HG03135 (cell line): ENCODE measurements around the gene MAP1LC3A.

Experiments
- ATAC-seq: cut with Tn5 transposase; IDR thresholded peaks from one replicate; pipeline ENCODE4 v1.9.1; 2021; ENCODE audit warnings: mild to moderate bottlenecking, moderate library complexity; ENCODE audit not compliant: unreplicated experiment

Gene MAP1LC3A

DNA sequence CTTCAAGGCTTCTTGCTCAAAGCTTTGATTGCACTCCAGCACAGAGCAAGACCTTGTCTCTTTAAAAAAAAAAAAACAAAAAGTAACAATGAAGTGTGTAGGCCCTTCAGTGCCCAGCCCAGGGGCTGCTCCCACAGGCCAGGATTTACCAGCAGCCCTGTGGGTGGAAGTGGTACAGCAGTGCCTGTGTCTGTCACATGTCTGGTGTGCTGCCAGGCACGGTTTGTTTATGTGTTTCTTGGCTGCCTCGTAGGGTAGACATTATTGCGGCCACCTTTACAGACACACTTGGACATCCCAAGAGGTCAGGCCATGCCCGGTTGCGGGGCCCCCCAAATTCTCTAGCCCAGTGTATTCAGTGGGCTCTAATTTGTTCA is 29.6 kb upstream of the MAP1LC3A start:
- ATAC-seq, result no peak

DNA sequence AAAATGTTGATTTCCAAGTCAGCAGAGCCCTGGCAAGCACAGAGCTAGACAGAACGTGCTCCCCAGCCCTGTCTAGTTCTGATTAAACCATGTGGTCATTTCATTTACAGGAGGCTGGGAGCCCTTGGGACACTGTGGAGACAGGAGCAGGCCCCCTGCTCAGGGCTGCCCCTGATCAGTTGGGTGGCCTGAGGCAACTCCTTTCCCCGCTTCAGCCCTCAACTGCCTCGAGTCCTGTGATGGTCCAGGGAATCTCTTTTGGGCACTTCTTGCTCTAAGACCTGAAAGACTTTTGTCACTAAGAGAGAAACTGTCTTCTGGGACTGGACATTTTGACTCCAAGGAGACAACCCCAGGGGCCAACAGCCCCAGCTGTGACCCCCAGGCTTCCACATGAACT is 28.8 kb upstream of the MAP1LC3A start:
- no peak for ATAC-seq

DNA sequence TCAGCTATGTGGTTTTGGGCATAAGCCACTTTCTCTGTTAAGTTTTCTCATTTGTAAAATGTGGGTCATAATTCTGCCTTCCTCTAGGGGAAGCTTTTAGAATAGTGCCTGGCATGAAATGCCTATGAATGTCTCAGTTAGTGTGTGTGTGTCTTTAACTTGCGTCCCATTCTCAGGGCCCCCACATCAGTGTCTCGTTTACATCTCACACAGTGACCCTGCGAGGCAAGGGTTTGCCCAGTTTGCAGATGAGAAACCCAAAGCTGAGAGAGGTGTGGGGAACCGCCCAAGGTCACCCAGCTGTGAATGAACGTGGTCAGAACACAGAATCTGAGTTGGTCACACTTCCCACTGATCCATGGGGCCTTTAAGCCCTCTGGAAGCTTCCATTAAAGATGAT is 28.2 kb upstream of the MAP1LC3A start:
- no peak for ATAC-seq

DNA sequence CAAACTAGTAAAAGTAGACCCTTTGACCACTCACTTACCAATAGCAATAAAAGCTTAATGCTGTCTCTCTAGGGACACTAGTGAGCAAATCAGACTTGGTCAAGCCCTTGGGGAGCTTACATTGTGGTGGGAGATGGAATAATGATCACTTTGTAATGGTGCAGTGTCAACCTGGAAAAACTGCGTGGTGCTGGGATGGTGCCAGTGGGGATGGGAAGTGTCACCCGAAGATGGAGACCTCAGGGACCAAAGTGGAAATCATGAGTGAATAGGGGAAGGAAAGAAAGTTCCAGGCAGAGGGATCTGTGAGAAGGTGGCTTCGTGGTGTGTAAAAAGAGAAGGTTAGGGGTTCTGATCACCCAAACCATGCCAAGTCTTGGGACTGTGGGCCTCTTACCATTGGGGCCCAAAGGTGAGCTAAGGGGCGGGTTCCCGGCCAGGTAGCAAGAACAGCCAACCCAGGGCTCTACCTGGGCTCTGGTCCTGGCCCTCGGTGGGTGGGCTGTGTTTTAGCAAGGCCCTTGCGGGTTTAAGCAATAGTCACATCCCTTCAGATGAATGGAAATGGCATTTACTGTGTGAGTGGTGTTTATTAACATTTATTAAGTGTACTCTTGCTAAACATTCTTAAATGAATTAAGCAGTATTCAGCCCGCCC is 26.8 kb upstream of the MAP1LC3A start:
- ATAC-seq, result no peak

DNA sequence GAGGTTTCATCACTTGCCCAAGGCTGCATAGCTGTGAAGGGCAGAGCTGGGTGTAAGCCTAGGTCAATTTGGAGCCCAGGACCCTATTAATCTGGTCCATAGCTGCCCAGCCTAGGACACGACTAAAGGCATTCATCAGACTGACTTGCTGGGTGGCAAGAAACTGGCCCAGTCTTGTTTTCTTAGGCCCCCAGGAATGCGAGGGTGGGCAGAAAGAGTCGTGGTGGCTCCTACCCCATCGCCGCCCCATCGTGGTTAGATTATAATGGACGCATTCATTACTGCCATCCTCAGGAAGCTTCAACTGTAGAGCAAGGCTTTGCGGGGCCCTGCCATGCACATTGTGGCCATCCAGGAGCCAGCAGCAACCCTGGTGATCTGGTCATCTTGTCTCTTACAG is 26.2 kb upstream of the MAP1LC3A start:
- ATAC-seq, result no peak

DNA sequence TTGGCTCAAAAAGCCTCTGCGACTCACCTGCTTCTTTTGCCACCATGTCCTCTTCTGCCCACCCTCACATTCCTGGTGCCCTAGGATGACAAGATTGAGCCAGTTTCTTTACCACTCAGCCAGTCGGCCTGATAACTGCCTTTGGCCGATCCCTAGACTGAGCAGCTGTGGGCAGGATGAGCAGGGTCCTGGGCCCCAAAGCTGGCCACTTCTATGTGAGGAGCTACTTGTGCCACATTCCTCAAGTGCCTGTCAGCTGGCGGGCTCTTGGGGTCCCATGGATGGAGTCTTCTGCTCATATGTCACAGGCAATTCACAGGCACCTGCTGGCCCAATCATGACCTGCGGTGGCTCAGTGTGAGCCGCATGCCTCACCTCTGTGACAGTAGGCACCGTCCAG is 25.8 kb upstream of the MAP1LC3A start:
- ATAC-seq, result no peak

DNA sequence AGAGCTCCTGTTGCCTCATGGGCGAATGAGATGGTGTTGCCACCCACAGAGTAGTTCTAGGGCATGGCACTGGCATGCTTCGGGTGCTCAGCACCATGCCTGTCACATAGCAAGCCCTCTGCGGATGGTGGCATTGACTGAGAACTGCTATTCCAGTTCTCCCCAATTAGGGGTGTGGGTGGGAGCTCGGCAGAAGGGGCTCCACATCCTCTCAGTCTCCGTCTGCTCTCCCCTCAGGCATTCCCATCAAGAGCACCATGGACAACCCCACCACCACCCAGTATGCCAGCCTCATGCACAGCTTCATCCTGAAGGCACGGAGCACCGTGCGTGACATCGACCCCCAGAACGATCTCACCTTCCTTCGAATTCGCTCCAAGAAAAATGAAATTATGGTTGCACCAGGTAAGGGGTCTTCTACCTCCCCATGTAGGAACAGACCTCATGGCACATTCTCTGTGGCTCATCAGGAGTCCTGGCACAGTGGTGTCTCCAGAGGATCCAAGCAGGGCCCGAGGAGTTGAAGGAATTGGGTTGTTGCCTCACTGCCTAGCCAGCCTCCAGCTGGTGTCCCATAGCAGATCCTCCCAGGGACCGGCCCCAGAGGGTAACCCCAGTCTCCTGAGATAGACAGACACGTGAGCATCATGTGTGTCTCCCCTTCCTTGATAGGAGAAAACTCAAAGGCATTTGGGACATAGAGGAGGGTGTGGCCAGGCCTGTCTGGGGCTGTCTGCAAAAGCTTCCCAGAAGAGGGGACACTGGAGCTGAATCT is 23.9 kb upstream of the MAP1LC3A start:
- ATAC-seq, result no peak

DNA sequence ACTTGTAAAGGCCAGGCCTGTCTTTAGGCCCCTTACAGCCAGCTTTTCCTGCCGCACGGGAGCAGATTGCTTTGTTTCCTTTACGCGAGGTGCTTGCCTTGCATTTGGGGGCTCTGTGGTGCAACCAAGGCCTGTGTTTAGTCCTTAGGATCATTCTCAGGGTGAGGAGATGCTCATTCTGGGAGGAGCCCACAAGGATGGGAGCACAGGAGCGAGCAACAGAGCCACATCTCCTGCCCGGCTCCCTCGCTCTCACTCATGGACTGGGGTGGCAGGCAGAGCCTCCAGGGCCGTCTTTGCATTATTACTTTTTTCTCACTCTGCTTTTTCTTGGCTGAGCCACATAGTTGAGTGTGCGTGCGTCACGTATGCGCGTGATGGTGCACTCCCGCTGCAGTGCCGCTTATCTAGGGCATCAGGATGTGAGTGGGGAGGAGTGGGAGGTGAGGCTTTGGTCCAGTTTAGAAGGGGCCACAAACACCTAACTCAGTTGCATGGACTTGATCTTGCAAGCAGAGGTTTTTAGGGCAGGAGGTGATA is 23.1 kb upstream of the MAP1LC3A start:
- ATAC-seq, result no peak

DNA sequence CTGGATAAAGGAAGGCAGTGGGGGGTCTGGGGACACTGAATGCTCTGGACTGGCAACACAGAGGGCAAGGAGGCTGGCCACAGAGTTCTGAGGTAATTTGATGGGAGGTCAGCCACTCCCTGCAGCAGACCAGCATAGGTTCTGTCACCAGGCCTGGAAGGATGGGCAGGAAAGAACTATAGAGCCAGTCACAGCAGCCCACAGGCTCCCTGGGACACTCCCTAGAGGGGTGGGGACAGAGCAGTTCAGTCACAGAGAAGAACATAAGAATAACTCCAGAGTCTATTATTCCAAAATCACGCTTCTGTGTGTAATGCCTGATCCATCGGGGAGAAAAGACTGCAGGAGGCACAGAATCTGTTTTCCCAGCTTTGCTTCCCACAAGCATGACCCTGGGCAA is 22.7 kb upstream of the MAP1LC3A start:
- ATAC-seq, result no peak

DNA sequence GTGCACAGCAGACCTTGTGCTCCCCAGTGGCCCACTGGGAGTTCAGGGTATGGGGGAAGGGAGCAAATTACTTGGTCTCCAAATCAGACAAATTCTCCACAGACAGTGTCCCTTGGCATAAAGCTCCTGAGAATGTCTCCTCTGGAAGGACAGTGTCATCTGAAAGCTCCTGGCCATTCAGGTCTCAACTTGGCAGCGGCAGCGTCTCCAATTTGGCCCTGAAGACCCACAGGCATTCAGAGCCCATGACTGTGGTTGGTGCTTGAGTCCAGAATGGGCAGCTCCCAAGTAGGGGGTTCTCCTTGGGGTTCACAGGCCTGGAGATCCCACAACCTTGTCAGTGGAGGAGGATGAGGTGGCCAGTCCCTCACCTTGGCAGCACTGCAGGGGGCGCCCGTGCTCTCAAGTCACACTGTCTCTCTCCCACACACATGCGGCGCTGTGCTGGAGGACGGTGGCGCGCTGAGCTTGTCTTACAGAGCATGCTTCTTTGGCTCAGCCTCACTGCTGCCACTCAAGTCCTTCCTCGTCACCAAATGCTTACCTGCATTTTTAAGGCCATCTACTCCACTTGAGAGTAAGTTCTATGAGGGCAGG is 21.6 kb upstream of the MAP1LC3A start:
- no peak for ATAC-seq

DNA sequence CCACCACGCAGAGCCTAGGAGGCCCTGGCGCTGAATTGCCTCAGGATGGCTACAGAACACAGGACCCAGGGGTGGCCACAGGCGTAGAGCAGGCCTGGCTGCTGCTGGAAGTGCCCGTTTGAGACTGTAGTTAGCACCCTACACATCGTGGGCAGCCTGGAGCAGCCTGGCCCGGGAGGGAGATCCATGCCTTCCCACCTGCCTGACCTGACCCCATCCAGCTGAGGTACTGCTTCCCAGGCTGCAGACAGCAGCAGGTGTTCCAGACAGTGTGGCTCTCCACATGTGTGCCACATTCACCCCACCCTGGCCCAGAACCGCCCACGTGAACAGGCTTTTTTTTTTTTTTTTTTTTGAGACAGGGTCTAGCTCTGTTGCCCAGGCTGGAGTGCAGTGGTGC is 20.9 kb upstream of the MAP1LC3A start:
- ATAC-seq, result no peak

DNA sequence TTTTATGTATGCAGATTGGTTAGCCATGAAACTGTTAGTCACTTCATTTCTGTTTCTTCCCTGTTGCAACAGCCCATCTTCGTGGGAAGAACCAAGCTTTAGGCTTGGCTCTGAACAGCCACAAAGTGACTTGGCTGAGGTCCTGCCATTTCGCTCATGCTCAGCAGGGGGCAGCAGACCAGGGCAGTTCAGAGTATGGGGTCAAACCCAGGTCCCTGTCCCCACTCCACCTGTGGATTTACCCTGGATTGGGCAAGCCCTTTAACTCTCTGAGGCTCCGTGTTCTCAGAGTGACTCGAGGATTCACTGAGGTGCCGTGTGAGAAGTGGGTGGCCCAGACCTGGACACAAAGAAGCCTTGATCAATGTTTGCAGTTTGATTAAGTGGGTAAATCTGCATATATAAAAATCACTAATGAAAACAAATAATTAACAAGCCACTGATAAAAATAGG is 19.8 kb upstream of the MAP1LC3A start:
- ATAC-seq, result no peak

DNA sequence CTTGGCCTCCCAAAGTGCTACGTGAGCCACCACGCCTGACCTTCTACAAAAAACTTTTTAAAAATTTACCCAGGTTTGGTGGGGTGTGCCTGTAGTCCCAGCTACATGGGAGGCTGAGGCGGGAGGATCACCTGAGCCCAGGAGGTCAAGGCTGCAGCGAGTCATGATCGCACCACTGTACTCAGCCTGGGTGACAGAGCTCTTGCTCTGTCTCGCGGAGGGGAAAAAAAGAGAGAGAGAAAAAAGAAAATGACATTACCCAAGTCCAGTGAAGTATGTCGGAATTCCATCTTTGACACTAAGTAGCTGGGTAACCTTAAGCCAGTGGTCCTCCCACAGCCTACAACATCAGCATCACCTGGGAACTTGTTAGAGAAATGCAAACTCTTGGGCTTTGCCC is 18.8 kb upstream of the MAP1LC3A start:
- ATAC-seq, result no peak

DNA sequence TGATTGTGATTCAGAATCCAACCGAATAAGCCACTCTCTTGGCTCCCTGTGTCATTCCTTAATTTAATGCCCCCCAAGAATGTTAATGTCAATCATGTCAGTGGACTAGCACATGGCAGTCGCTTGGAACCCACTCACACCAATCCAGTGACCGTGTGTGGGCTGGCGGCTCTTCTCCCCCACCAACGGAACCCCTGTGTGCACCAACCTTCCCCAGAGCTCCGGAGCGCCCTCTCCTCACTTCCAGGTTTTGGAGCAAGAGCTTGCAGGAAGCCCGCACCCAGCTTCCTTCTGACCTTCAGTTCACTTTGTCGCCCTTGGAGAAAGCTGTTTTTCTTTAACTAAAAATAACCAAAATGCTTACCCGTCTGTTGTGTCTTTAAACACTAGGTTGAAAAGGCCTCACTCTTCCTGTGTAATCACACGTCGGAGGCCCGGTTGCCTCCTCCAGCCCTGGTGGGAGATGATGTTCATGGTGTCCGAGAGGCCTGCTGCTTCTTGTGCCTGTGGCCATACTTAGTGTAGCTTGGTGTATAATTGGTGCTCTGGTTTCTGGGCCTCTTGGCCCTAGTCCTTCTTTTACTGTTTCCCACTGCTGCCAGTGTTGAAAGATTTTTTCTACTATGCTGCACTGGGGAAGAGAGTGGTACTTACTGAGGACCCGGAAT is 17.8 kb upstream of the MAP1LC3A start:
- ATAC-seq, result no peak

DNA sequence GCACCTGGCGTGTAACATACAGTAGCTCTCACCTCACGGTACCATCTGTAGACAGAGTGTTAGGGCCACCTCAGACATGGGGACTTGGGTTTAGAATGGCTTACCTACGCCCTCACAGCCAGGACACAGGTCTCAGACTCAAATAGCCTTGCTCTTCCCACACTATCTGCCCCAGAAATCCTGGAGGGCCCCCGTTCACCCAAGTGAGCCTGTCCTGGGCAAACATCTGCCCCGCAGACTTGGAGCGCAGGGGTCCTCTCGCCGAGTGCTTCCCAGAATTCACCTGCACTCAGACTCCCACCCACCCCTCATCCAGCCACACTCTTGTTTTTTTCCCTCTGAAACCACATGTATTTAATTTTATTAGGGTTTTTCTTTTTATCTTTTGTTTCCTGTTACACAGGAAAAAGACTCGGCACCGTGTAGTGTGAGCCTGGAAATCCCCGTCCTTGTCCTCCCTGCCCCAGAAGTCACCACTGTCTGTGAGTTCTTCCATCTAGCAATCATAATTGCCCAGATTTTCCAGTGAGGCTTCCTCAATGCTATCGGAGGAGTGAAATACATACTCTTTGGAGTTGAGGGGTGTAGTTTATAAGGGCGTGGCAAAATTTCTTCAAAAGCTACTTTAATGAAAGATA is 17.1 kb upstream of the MAP1LC3A start:
- no peak for ATAC-seq

DNA sequence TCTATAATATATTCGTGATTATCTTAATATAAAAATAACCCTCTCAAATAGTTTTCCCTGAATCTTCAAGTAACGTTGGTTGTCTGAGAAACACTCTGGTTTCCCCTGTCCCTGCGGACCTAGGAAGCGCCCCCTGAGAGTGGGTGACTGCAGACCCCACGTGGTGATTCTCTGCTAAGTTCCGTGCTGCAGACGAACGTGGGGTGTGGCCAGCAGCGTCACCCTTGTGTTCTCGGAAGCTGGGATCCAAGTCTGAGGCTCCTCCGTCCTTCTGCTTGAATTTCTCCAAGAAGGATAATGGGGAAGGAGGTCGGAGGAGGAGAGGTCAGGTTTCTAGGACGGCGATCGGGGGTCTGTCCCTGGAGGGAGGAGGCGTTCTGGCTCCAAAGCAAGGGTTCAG is 16.6 kb upstream of the MAP1LC3A start:
- ATAC-seq, result no peak

DNA sequence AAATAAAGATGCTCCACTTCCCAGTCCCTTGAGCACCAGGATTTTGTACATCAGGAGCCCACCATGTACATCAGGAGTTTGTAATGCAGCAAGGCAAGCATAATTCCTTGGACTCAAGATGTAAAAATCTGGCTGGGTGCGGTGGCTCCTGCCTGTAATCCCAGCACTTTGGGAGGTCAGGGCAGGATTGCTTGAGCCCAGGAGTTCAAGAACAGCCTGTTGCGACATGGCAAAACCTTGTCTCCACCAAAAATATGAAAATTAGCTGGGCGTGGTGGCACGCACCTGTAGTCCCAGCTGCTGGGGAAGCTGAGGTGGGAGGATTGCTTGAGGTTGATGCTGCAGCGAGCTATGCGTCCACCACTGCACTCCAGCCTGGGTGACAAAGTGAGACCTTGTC is 16.1 kb upstream of the MAP1LC3A start:
- no peak for ATAC-seq

DNA sequence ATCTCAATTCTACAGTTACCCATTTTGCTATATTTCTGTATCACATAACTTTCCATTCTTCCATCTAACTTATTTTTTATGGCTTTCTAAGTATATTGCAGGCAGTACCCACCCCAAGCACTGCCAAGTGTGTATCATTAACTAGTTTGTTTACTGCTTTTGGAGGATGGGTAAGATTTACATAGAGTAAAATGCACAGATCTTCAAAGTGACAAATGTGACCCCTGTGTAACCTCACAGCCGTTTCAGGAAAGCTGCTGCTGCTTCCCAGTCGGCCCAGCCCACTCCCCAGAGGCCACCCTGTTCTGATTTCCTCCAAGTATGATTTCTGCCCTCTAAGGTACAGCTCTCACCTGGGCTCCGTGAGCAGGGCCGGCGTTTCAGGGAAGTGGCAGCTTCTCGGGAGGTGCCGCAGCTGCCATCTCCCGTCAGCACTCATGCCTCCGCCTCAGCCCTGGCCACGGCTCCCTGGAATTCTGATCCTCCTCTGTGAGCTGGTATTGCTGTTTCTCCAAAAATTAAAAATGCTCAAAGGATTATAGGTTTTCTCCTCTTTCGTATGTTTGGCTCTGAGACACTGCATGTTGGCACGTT is 15.0 kb upstream of the MAP1LC3A start:
- ATAC-seq, result no peak

DNA sequence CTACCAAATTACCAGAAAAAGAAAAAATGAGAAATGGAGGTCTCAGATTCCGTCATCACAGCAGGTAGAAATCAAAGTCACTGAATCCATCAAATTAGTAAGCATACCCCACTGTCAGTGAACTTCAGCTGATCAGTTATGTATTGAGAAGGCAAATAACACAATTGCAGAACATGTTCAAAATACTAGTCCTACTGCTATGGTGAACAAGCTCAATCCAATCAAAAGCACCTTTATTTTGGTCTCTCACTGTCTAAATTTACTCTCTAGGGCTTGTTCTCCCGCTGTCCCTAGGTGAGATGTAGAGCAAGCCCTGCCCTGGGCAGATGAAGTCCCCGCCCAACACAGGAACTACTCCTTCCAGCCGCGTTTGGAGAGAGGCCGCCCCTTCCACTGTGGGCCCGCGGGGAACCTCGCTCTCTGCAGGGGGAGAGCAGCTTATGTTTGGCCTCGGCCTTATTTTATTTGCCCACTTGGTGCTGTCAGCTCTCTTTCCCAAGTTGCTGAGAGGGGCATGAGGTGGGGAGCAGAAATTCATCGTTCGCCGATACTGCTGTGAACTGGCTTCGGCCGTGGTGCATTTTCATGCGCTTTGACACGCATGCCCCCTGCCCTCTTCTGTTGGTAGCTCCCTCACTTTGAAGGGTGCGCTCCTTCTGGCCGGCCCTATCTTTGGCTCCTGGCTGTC is 14.3 kb upstream of the MAP1LC3A start:
- ATAC-seq, result no peak

DNA sequence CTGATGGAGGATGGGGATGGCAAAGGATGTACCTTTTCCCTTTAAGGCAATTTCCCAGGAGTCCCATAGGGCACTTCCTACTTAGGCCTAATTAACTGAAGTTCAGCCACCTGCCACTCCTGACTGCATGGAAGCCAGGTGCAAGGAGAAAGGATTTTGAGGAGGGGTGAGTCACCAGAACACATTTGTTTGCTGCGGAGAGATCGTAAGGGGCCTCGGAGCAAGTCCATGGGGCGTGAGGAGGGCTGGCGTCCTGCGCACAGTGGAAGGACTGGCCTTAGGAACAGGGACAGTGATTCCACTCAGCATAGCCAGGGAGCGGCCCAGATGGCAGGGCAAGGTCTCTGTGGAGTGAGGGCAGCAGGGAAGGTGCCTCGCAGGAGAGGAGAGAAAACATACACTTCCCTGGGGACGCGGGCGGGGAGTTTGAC is 11.8 kb upstream of the MAP1LC3A start:
- no peak for ATAC-seq
